OCI-LY3 (cell line): ENCODE data around the gene PLCB2.

Experiments used
- CTCF ChIP-seq: fragments of 200-600, 300-600 bp; sonication (generic); IDR thresholded peaks from 2 replicates; pipeline ENCODE4 v1.5.1; 2014; ENCODE audit warnings: antibody characterized with exemption, low read length, low read depth
- EZH2phosphoT487 ChIP-seq: fragments of 200-600 bp; shearing (Covaris generic); IDR thresholded peaks from 2 replicates; pipeline ENCODE4 v1.6.1; 2018; ENCODE audit warnings: antibody characterized with exemption, mixed run types, low read depth

- no peak for TF ChIP-seq CTCF
- no peak for TF ChIP-seq EZH2phosphoT487
These were observed 52.7 kb downstream of the PLCB2 start for GRCh38 chr15:40255033-40255432.
